ENCODE results near the gene ATG16L1.

ATG16L1 gene

GRCh38 chr2:233227346-233227978 lies 24.0 kb upstream of the ATG16L1 start:
- DNase-seq, result no peak

DNA sequence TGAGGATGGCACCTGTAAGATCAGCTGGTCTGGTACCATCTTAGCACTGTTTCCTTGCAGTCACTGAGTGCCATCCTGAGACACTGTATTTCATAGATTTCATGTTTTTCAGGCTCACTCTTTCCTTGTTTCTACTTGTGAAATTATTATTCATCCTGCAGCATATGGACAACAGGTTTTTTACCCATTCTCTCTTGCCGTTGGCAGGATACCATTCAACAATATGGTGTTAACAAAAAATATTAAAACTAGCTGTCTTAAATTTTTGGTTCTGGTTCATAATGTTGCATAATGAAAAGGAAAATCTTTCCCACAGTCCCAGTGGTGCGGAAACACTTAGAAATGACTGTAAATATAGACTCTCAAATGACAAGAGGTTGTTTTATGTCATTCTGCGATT lies 23.1 kb upstream of the ATG16L1 start:
- no peak for DNase-seq

DNA sequence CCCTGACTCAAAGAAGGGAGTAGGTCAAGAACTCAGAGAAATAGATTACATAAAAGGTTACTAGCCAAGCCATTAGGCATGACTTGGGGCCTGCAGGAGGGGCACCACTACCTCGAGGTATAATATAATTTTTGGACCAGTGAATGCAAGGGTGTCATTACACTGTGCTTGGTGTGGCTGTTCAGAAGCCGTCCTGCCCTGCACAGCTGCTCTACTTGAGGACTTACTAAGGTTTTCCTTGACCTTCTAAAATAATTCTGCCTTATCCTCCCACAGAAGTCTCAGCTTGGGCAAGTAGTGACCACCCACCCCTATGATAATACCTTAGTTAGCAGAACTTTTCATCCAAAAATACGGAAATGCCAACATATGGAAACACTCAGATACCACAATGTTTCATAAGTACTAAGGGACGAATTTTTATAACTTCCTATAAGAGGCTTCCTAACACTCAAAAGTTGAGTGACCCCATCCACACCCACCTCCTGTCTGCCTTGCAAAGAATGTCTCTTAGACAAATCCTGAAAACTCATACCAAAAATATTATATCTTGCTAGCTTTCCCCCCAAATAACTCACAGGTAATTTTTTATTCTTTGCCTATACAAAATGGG lies 17.7 kb upstream of the ATG16L1 start:
- DNase-seq, result peak; percentile 75

DNA sequence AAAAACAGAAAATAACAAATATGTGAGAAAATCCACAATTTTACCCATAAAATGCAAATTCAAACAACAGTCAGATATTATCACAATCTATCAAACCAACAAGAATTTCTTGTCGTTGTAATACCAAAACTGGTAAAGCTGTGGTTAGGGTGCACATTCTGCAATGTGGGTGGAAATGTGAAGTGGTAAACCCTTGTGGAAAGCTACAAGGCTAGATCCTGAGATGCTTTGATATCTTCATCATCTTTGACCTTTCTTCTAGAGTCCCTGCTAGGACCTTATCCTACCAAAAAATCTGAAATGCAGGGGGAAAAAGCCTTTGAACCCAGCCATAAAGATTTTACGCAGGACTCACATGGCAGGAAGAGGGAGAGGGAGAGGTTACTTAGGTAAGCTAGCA lies 17.2 kb upstream of the ATG16L1 start:
- no peak for DNase-seq

GRCh38 chr2:233234996-233235395 lies 16.5 kb upstream of the ATG16L1 start:
- no peak for DNase-seq

- no peak for DNase-seq
These were observed 15.5 kb upstream of the ATG16L1 start for GRCh38 chr2:233235977-233236376.

GRCh38 chr2:233236820-233237589 lies 14.5 kb upstream of the ATG16L1 start:
- DNase-seq, result no peak

GRCh38 chr2:233240897-233241296 lies 10.6 kb upstream of the ATG16L1 start:
- no peak for DNase-seq

DNA sequence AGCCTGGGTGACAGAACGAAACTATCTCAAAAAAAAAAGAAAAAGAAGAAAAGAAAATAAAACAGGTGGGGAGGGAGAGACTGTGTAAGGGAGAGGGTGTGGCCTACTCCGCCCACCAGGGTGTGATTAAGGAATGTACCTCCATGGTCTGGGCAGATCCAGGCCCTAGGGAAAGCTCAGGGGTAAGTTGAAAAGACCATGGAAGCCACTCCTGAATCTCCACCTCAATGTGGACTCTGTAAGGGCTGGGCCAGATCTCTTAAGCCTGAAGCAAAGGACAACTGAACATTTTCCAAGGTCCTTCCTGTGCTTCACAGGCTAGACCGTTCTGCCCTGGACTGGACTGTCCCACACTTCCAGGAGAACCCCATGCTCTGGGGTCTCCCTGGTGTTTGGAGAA lies 9.7 kb upstream of the ATG16L1 start:
- DNase-seq, result no peak

DNA sequence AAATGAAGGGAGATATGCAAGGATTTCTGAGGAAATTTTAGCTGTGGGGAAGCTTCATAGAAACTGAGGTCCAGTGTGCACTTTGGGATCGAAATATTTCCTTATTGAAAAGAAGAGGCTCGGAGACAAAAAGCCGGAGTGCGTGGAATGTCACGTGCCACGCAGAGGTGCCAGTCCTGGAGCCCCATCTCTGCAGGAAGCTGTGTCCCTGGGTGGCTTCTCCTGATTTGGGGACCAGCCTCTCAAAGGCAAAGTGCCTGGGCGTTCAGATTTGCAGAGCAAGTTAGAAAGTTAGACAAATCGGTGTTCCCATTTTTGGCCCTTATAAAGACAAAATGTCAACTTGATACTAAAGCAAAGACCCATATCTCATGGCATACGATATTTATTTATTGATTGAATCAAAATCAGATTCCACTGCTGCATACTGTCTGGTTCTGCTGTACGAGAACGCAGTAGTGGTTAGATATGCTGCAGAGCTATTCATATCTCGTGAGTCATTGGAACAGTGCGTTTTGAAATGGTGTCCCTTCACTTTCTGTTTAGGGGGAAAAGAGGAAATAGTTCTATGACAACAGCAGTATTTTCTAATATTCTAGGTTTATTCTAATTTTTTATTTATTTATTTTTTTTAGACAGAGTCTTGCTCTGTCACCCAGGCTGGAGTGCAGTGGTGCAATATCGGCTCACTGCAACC lies 9.1 kb upstream of the ATG16L1 start:
- peak; percentile 94 for DNase-seq

- no peak for DNase-seq
These were observed 8.1 kb upstream of the ATG16L1 start for GRCh38 chr2:233243348-233243747.

DNA sequence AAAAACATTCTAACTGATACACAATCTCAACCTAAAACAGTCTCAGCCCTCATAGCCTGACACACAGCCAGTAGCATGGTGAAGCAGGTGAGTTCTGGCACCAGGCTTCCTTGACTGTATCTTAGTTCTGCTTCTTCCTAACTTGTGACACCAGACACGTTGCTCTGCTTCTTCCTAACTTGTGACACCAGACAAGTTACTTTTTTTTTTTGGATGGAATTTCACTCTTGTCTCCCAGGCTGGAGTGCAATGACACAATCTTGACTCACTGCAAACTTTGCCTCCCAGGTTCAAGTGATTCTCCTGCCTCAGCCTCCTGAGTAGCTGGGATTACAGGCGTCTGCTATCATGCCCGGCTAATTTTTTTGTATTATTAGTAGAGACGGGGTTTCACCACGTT lies 6.7 kb upstream of the ATG16L1 start:
- DNase-seq, result peak; percentile 56

GRCh38 chr2:233245406-233245805 lies 6.1 kb upstream of the ATG16L1 start:
- no peak for DNase-seq

- no peak for DNase-seq
These were observed 4.4 kb upstream of the ATG16L1 start for GRCh38 chr2:233247116-233247515.

- no peak for DNase-seq
These were observed 3.7 kb upstream of the ATG16L1 start for GRCh38 chr2:233247744-233248143.

DNA sequence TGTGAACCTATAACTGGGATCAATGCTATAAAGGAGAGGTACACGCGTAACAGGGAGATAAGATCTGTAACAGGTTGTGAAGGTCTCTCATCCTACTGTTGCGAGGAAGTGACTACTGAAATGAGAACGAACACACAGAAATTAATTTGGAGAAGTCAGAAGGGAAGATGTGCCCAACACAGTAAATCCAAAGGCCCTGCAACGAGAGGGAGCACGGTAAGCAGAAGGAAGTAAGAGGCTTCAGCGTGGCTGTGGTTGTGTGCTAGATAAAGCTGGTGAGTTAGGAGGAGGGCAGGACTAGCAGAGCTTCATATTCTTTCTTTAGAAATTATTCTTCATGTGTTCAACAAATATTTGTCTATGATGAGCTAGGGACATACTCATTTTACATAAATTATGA lies 2.5 kb upstream of the ATG16L1 start:
- peak; percentile 47 for DNase-seq

- no peak for DNase-seq
These were observed 905 bp upstream of the ATG16L1 start for GRCh38 chr2:233250568-233250967.

DNA sequence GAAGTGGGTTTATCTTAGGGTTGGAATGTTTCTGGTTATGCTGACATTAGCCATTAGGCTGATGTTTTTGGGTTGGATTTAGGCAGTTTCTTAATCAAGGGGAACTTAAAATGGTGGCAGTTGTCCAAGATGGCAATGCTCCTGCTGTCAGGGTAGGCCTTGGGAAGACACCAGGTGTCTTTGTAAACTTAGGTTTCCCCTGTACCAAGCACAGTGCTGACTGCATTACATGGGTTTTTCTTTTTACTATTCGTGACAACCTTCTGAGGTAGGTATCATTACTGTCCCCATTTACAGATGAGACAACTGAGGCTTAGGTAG lies 528 bp upstream of the ATG16L1 start:
- no peak for DNase-seq

DNA sequence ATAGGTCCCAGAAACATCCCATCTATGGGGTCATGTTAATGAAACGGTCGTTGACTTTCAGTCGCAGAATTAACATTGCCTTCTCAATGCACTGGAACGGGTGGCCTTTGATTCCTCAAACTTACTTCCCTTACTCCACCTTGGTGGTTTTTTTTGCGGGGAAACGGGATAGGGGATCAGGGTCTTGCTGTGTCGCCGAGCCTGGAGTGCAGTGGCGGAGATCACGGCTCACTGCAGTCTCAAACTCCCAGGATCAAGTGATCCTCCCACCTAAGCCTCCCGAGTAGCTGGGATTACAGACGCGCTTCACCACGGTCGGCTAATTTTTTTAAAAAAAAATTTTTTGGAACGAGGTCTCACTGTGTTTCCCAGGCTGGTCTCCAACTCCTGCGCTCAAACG lies 754 bp downstream of the ATG16L1 start:
- no peak for DNase-seq

DNA sequence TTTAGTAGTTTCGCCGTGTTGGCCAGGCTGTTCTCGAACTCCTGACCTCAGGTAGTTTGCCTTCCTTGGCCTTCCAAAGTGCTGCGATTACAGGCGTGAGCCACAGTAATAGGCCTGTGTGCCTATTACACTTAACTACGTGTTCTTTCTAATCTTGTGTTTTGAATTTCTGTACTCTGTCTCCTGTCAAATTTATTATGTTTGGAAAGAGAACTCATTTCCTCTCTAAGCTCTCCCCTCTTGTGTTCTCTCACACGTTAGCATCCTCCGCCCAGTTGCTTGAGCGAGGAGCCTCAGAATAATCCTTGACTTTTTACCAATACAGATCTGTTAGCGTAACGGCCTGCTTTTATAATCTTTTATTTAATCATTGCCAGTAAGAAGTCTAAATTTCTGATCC lies 3.7 kb downstream of the ATG16L1 start:
- no peak for DNase-seq

DNA sequence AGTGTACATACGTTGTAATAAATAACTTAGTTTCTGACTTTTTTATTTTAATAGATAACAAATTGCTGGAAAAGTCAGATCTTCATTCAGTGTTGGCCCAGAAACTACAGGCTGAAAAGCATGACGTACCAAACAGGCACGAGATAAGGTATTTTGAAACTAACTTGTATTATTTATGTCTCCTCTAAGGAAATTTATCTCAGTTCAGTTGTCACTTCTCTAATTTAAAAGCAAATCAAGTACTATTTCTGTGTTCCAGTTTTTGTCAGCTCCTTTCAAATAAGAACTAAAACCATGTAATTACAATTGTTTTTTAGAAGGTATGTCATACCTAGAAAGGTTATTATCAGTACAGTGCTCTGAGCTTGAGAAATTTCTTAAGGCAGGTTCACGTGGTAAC lies 4.6 kb downstream of the ATG16L1 start:
- DNase-seq, result no peak

DNA sequence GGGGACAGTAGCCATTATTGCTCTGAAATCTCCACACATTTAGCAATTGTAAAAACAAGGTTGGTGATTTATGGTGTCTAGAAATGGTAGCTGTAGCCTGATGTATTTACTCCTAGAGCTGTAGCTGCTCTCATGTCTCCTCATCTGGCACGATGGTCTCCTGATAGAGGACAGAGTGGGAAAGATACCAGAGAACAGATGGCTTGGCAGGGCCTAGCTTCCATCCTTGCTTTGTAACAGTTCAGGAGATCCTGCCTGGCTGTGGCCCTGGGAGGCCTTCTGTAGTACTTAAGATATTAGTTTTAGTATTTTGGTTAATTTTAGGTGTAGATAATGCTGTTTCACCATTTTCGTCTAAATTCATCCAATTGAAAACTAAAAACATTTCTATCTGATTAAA lies 6.7 kb downstream of the ATG16L1 start:
- DNase-seq, result no peak

- no peak for DNase-seq
These were observed 8.3 kb downstream of the ATG16L1 start for GRCh38 chr2:233259730-233260129.

DNA sequence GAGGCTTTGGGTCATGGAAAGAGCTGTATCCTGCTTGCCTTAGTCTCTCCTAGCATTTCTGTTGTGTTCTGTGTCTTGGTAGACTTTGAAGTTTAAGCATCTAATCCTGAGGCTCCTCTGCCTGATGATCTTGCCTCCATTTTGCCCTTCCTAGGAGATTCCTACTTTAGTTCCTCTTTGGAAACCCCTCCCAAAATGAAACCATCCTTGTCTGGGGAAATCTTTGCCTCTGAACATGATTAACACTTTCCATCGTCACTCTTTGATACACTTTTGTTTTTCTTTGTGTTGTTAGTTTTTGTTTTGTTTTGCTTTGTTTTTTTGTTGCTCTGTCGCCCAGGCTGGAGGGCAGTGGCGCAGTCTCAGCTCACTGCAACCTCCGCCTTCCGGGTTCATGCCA lies 9.2 kb downstream of the ATG16L1 start:
- peak; percentile 47 for DNase-seq
